Esophagus muscularis mucosa (tissue), 4 donors: ENCODE data around the gene MOB3B. TPM values are rescaled to one million over a fixed set of nuclear protein-coding genes. Genes with fewer than 3 reads are reported as not detected.
A peak's percentile ranks its signal among the peaks of the same experiment; 100 is the strongest.

Experiments used
- DNase-seq: peaks from one replicate; pipeline ENCODE4 v3.0.0-alpha.2; 2017; ENCODE audit errors: extremely low spot score
- H3K27ac ChIP-seq, 4 donors: fragments of 200-600 bp; sonication (generic); replicated peaks in 1 of 4; 1 replicate in 3 of 4; 2 replicates in 1 of 4; pipeline ENCODE4 v1.5.1; 2016 to 2019; ENCODE audit warnings: mild to moderate bottlenecking in 1 of 4
- H3K27me3 ChIP-seq, 4 donors: fragments of 200-600 bp; sonication (generic); one replicate each; pipeline versions ENCODE4 v1.5.1 to v1.6.0; 2016 to 2019
- H3K36me3 ChIP-seq, 4 donors: fragments of 200-600 bp; sonication (generic); one replicate each; pipeline ENCODE4 v1.5.1; 2016 to 2019
- H3K4me1 ChIP-seq, 4 donors: fragments of 200-600 bp; sonication (generic); one replicate each; pipeline ENCODE4 v1.5.1; 2016 to 2019
- H3K4me3 ChIP-seq, 4 donors: fragments of 200-600 bp; sonication (generic); 1 replicate in 2 of 4; 2 replicates in 2 of 4; pipeline ENCODE4 v1.5.1; 2016 to 2019; ENCODE audit warnings: mild to moderate bottlenecking in 4 of 4, moderate library complexity in 1 of 4
- H3K9me3 ChIP-seq, 4 donors: fragments of 200-600 bp; sonication (generic); 1 replicate in 3 of 4; 2 replicates in 1 of 4; pipeline ENCODE4 v1.5.1; 2016 to 2019
- CTCF ChIP-seq, 3 experiments: fragments of 200-600 bp in 2 of 3; fragments of 450-650 bp in 1 of 3; sonication (generic) in 2 of 3; IDR thresholded peaks; one replicate each; pipeline ENCODE4 v1.5.1; 2017 to 2019; ENCODE audit warnings: antibody characterized with exemption in 3 of 3, mild to moderate bottlenecking in 2 of 3, moderate library complexity in 1 of 3
- EP300 ChIP-seq: sonication (generic); formaldehyde crosslinking; IDR thresholded peaks from one replicate; pipeline ENCODE4 v1.6.1; 2017; ENCODE audit warnings: antibody characterized with exemption
- POLR2A ChIP-seq: fragments of 450-650 bp; IDR thresholded peaks from one replicate; pipeline ENCODE4 v1.6.1; 2017; ENCODE audit warnings: antibody characterized with exemption, moderate library complexity, mild to moderate bottlenecking, low read depth
- POLR2AphosphoS5 ChIP-seq, 2 donors: sonication (generic); formaldehyde crosslinking; IDR thresholded peaks; one replicate each; pipeline ENCODE4 v1.6.1; 2017; ENCODE audit warnings: antibody characterized with exemption in 2 of 2
- WGBS: methylation state at CpG from one replicate; pipeline ENCODE4 v1.1.5; 2018; 5-methylcytosine and 5-hydroxymethylcytosine counted together
- intact Hi-C: fragments of 100-400 bp; cut with DNase I; formaldehyde crosslinking; loops from one replicate; pipeline ENCODE4 v1.15.1; 2023
- total RNA-seq, 4 donors: library from RNA; depleted of rRNA; stranded (reverse); fragments of >200 nt; gene quantifications; one replicate each; pipeline versions ENCODE4 v1.1.0 to v1.2.1, GENCODE V29; 2016

The MOB3B gene
- total RNA-seq, 4 donors from 2014 or later, result 7.6 to 11.6 (median 9.5) TPM

- Histone ChIP-seq H3K9me3 (no peaks in the 10 kb centered on the region), H3K4me3 (no peak overlapping the region), H3K4me1 (peaks cover 6 to 37% (median 31%) of the 10 kb centered on the region in 4 donors), H3K36me3 (peaks cover 2 to 32% (median 12%) of the 10 kb centered on the region in 4 donors), H3K27ac (no peak overlapping the region), H3K27me3 (no peaks in the 10 kb centered on the region)
- TF ChIP-seq POLR2A, result no peak
- TF ChIP-seq EP300, result no peak
- TF ChIP-seq POLR2AphosphoS5 (IDR thresholded peaks at IDR 0.05), result no peak
- no peak for TF ChIP-seq CTCF (IDR thresholded peaks at IDR 0.05)
- WGBS, result 98% methylated on average over 3 of the region's 3 CpGs
- no peak for DNase-seq
- intact Hi-C loops, result no loop called here
These were observed 15.9 kb upstream of the MOB3B start for GRCh38 chr9:27545471-27545870.

GRCh38 chr9:27542508-27542907 is 12.9 kb upstream of the MOB3B start:
- no peaks in the 10 kb centered on the region for H3K9me3 ChIP-seq
- H3K4me3 ChIP-seq, result no peak overlapping the region
- 94% methylated on average over 2 of the region's 2 CpGs for WGBS
- intact Hi-C loops, result no loop called here
- DNase-seq, result no peak
- H3K4me1 ChIP-seq, result peaks cover 20 to 55% (median 49%) of the 10 kb centered on the region in 4 donors
- TF ChIP-seq EP300, result no peak
- TF ChIP-seq POLR2AphosphoS5 (IDR thresholded peaks at IDR 0.05), result no peak
- TF ChIP-seq POLR2A, result no peak
- no peak for TF ChIP-seq CTCF (IDR thresholded peaks at IDR 0.05)
- H3K27me3 ChIP-seq, result no peaks in the 10 kb centered on the region
- peak overlapping the region in 2 of 4 donors; percentile 31 to 89 for H3K27ac ChIP-seq
- H3K36me3 ChIP-seq, result peaks cover 0 to 19% (median 9%) of the 10 kb centered on the region in 4 donors

- Histone ChIP-seq H3K9me3 (no peaks in the 10 kb centered on the region), H3K27me3 (no peaks in the 10 kb centered on the region), H3K4me3 (no peak overlapping the region), H3K4me1 (peaks cover 20 to 53% (median 47%) of the 10 kb centered on the region in 4 donors), H3K27ac (peak overlapping the region; percentile 84 to 90 (median 87)), H3K36me3 (peaks cover 0 to 18% (median 7%) of the 10 kb centered on the region in 4 donors)
- no peak for DNase-seq
- TF ChIP-seq POLR2A, result no peak
- TF ChIP-seq EP300, result no peak
- TF ChIP-seq CTCF (IDR thresholded peaks at IDR 0.05), result no peak
- TF ChIP-seq POLR2AphosphoS5 (IDR thresholded peaks at IDR 0.05), result no peak
- WGBS, result 44% methylated on average over 4 of the region's 4 CpGs
- intact Hi-C loops, result no loop called here
These were observed 12.1 kb upstream of the MOB3B start for GRCh38 chr9:27541740-27542139.

GRCh38 chr9:27540502-27540901 is 10.9 kb upstream of the MOB3B start:
- peaks cover 0 to 21% (median 2%) of the 10 kb centered on the region in 4 donors for H3K36me3 ChIP-seq
- H3K27ac ChIP-seq, result peak overlapping the region; percentile 84 to 90 (median 87)
- no peaks in the 10 kb centered on the region for H3K27me3 ChIP-seq
- no peak overlapping the region for H3K4me3 ChIP-seq
- no peak for DNase-seq
- TF ChIP-seq POLR2A (no peak), EP300 (no peak), CTCF (IDR thresholded peaks at IDR 0.05) (no peak), POLR2AphosphoS5 (IDR thresholded peaks at IDR 0.05) (no peak)
- intact Hi-C loops, result no loop called here
- peaks cover 20 to 66% (median 58%) of the 10 kb centered on the region in 4 donors for H3K4me1 ChIP-seq
- no peaks in the 10 kb centered on the region for H3K9me3 ChIP-seq
- 45% methylated on average over 1 of the region's 1 CpG for WGBS
